ENCODE results near the gene MOB2.
"Not testable (repeated sequence)": the region's sequence is repeated elsewhere in the genome, so short reads cannot be mapped to it uniquely, and the experiment has no call there.

MOB2 gene

DNA sequence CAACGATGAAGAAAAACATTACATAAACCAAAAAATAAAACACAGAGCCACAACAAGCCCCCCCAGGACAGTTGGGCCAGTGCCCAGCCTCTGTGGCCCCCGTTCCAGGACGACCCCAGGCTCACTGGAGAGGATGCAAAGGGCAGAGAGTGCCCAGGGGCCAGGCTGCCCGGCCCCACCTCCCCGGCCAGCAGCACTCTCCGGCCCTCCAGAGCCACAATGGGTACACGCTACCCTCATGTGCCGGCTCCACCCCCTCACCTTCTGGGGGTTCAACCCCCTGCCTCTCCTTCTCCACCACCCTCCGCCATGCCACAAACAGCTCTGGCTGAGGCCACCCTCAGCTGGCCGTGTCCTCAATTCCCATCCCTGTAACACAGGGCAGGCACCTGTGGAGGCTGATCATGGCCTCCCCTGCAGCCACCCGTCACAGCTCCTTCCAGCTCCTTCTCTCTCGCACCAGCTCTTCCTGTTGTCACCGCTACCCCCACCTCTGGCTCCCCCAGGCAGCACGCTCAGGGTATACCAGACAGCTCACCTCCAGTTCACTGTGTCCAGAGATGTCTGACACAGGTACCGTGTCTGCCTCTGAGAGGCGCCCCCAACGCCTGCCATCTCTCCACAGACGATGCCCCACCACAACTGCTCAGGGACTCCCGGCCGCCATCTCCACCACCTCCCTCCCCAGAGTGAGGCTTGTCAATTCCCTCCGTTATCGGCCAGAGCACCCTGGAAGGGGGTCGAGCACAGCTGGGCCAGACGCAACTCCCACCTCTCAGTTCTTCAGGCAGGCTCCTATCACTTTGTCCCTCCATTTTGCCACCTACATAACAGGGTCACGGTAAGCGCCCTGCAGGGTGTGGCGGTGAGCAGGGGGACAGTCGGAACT lies 30.8 kb upstream of the MOB2 start:
- DNase-seq, result no peak

DNA sequence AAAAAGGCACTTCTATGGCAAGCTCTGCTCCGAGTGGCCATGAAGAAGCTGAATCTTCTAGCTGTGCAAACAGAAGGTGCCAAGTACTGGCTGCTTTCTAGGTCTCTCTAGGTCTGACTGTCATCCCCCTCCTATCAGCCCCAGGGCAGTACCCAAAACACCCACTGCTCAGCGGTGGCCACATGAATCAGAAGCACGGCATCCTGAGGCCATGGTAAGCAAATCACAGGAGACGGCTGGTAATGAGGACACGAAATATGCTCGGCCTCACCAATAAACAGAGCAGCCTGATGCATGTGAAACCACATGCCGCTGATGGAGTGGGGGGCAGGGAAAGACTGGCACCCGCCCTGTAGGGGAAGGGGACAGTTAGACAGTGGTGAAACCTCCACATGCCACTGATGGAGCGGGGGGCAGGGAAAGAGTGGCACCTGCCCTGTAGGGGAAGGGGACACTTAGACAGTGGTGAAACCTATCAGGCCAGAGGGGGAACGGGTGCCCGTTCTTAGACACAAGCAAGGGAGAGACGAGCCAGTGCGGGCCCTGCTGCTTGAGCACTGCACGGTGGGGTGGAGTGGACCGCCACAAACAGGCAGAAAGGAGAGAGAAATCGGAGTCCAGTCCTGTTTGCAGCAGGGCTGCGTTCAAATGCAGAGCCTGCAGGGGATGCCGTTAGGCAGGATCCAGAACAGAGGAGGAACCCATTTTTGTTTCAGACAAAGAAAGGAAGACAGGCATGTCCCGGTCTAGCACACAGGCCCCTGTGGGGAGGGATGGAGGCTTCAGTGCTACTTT lies 29.9 kb upstream of the MOB2 start:
- no peak for DNase-seq

DNA sequence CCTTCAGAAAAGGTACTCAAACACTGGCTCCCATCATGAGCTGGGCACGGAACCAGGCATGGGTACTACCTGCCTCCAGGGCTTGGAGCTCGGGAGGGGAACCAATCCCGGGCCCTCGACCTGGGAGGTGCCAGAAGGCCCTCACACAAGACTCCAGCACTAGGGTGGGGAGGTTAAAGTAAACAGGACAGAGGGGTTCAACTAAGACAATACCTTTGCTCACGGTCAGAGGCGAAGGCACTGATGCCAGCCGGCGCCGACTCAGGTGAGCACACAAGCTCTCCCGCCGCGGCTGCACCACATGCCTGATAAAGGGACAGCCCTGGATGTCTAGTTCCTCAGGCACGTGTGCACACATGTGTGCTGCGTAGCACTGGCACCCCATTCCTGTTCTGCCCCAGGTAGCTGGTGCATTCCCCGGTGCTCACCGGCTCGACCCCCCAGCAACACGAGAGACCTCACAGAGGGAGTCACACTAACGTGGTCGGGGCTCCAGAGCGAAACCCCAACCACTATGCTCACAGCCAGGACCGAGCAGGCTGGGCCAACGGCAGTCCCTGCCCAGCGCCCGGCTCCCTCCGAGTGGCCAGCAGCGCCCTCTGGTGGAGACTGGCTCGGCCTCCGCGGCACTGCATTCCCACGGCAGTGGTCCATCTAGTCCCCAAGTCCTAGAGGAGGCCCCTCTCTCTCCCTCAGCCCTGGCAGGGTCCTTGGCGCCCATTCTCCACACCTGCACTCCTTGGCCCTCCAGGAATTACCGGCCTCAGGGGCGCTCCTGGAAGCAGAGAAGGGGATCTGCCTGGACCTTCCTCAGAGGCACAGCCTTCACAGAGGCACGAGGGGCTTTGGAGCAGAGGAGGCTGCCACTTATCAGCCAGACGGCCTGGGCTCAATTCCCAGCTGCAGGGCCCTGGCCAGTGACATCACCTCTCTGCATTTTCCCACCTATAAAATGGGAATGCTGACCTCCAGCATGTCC lies 28.8 kb upstream of the MOB2 start:
- DNase-seq, result no peak

DNA sequence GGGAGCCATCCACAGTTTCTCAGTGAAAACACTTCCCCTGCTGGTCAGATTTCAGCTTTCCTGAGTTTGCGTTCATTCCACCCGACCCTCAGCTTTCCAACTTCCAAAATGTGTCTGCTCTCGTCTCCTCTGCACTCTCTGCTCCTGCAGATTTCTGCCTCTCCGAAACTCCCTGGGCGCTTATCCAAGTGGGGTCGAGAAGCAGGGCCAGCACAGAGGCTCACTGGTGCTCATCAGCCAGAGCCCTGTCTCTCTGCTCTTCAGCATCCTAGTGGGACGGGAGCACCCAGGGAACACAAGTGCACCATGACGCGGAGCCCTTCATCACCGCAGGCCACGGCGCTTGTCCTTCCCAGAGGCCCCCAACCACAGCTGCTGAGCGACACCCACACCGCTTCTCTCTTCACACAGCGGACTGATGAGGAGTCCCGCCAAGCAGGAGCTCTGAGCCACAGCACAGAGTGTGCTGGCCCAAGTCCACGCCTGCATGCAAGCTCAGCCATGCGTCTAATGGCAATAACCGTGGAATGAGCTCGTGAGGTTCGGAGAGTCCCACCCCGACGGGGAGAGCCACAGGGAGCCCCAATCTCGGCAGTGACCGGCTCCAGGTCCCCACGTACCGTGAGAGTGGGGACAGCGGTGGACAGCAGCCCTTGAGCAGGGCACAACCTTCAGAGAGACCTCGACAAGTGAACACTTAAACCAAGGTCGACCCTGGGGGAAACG lies 27.9 kb upstream of the MOB2 start:
- no peak for DNase-seq

DNA sequence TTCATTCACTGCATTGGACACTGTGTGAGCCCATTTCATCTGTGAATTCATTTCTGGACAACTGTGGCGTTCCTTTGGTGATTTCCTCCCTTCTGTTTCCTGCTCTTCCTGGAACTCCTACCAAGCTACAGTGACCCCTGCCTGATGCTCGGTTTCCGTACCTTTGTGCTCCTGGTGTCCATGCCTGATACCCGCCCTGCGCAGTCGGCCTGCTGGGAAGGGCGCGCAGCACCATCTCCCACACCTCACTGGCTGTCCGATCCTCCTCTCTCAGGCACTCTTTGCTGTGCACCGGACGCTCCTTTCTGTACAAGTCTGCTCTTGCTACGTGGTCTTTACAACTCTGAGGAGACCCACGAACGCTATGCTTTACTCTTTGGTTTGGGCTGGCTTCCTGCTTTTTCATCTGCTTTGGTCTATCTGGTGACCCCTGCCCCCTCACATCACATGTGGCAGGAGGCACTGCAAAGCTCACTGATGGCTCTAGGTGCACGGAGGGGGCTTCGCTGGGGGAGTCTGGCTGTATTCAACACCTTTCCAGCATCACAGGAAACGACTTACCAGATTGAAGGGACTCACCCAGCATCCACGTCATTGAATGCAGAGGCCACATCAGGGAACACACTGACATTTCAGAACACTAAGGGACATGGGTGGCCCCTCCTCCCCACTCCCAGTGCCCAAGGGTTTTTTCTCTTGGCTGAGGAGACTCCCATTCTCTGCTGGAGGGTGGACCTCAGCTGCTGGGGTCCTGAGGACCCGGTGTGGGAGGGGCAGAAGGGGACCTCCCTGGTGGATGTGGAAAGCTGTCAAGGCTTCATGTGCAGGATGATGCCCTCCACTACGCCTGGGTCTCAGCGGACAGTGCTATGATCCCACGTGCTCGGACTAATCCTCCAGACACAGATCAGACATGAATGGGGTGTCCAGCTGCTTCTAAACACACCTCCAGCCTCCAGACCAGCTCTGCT lies 27.0 kb upstream of the MOB2 start:
- no peak for DNase-seq

DNA sequence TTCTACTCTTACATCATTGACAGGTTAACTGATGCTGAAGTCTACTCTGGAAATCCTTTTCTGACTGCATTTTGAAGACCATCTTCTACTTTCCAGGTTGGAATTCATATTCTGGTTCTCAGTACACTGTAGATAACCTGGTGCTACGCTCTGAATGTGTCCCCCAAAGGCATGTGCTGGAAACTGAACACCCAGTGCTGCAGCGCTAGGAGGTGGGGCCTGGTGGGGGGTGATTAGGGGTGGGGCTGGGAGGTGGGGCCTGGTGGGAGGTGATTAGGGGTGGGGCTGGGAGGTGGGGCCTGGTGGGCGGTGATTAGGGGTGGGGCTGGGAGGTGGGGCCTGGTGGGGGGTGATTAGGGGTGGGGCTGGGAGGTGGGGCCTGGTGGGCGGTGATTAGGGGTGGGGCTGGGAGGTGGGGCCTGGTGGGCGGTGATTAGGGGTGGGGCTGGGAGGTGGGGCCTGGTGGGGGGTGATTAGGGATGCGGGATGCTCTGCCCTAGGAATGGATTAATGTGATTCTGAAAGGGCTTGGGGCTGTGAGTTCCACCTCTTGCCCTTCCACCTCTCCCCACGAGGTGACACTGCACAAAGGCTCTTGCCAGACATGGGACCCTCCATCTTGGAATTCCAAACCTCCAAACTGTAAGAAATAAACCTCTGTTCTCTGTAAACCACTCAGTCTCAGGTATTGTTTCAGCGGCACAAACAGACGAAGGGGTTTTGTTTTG lies 26.1 kb upstream of the MOB2 start:
- DNase-seq, result not testable (repeated sequence)

DNA sequence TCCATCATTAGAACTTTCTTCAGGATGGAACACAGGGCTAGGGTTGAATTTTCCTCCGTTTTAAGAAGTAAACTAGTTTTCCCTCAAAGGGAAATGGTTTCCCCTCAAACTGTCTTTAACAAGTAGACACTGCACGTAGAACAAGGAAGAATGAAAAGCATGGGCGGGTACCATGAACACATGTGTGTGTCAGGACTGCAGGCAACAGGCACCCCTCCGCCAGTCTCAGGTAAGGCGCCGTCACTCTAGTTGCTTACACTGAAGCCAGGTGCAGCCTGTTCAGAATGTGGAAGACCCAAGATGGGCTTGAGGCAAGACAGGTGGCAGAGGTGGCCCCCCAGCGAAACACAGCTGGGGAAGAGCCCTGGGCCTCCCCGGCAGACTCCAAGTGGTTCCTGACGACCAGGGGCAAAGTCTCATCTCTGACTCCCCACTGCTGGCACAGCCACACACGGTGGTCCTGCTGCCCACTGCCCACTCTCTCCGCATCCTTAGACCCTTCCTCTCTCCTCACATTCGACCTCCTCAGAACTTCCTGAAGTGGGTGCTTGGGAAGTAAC lies 25.4 kb upstream of the MOB2 start:
- no peak for DNase-seq

DNA sequence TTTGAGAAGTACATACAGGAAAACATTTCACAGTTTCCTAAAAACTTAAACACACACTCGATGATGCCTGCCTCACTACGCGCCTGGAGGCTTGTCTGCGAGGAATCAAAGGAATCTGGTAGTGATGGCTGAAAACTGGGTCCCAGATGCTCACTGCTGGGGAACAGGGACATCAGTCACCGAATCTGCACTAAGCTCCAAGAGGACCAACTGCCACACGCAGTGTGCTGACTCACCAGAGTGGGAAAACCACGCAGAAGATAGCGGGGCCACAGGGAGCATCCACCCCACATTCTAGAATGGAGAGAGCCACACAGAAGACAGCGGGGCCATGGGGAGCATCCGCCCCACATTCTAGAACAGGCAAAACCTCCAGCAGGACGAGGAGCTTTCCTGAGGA lies 24.3 kb upstream of the MOB2 start:
- no peak for DNase-seq

DNA sequence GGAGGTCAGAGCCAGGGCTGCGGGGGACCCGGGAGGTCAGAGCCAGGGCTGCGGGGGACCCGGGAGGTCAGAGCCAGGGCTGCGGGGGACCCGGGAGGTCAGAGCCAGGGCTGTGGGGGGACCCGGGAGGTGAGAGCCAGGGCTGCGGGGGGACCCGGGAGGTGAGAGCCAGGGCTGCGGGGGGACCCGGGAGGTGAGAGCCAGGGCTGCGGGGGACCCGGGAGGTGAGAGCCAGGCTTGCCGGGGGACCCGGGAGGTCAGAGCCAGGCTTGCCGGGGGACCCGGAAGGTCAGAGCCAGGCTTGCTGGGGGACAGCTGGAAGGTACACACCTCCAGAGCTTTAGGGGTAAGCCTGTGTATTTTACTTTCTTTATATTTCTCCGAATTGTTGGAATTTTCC lies 23.8 kb upstream of the MOB2 start:
- DNase-seq, result not testable (repeated sequence)

DNA sequence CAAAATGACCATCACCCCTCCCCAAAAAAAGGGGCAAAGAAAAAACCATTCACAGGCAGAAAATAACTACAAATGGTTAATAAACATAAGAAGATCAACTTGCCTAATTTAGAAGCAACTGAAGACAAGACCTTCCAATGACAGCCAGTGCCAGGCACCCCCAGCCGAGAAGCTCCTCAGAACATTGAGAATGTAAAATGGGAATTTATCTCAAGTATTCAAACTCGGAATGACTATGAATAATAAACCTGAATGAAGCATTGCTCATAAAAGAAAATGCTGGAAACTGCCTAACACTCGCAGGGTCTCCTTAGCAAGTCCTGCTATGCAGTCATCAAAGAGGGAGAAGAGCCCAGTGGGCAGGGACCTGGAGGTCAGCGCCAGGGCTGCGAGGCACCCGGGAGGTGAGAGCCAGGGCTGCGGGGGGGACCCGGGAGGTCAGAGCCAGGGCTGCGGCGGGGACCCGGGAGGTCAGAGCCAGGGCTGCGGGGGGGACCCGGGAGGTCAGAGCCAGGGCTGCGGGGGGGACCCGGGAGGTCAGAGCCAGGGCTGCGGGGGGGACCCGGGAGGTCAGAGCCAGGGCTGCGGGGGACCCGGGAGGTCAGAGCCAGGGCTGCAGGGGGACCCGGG lies 23.2 kb upstream of the MOB2 start:
- no peak for DNase-seq

DNA sequence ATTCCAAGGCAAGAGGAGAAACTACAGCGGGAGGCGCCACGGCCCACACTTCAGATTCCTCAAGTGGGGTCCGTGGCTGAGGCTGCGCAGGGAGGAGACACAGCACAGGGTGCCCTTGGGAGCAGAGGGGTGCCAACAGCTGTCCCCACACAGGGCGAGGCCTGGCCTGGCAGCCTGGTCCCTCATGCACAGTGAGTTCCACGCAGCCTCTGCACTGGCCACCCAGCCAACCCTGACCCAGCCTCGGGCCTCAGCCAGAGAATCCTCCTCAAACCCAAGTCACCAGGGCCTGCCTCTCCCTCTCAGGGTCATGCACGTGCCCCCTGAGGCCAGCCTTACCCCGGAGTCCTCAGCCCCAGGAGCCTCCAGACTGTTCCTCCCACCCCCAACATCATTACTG lies 22.4 kb upstream of the MOB2 start:
- no peak for DNase-seq

DNA sequence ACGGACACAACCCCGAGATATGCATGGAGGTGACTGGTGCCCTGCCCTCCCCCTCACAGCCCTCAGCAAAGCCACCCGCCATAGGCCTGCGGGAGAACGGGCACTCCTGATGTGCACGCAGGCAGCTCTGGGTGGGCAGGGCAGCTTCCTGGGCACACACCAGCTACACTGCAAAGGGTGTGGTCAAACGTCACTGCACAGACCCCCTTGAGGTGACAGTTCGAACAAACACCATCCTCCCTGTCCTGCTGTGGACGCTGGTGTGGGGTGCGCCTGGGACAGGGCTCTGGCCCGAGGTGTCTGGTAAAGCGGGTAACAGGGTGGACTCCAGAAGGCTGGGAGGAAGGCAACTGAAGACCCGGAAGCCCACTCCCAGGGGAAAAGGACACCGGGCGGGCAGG lies 21.9 kb upstream of the MOB2 start:
- DNase-seq, result no peak

DNA sequence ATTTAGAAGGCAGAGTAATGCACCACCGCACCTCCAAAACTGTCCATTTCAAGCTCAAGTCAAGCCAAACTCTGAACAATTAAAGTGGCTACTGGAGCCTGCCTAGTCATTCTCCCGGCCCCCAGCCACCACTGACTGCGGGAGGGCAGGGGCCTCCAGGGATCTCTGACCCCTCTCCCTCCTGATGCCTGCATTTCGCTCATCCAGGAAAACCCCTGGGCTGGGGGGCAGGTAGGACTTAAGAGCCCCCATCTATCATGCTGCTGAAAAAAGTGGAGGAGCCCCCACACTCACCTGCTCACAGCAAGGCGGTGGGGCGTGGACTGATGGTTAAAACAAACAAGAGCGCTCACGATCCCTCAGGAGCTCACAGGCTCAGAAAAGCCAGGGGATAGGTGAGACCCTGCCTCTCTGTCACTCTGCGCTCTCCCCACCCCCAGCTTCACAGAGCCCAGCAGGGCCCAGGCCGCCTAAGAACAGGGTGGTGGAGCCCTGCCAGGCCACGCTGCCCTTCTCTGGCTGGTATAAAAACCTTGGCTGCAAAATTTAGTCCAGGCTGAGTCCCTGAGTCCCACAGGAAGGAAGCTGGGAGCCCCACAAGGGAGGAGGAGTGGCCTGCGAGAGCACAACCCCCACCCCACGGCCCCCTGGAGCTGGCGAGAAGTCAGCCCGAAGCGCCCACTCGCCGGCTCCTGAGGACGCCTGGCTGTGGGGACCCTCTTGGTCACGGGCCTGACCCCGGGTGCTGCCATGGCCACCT lies 21.0 kb upstream of the MOB2 start:
- no peak for DNase-seq

DNA sequence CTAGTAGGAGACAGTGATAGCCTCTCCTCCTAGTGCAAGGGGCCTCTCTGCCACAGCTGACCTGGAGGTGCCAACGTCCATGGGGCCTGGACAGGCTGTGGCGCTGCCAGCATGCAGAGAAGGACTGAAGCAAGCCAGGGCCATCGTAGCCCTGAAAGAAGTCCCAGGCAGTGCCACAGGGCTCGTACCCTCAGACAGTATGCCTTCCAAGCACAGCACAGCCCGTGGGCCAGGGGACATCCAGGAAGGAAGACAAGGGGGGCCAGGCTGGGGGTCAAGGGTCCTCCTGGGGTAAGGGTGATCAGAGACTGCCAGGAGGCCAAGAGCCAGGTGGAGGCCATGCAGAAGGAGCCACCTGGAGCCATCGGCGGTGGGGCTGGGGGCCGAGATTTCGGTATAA lies 20.4 kb upstream of the MOB2 start:
- no peak for DNase-seq

DNA sequence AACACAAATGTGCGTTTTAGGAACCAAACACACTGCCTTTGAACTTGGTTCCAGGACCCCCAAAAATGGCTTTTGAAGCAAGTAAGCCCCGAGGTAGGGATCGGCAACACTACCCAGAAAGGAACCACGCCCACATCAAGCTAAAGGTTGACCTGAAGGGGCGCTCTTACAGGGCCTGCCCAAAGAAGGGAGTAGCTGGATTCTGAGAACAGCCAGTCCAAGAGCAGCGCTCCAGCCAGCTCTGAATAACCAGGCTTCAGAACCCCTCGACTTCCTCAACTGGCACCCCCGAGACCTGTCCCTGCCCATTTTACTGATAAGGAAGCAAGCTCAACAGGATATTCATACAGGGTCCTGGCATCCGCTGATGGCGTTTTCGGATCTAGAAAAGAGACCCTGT lies 18.9 kb upstream of the MOB2 start:
- DNase-seq, result no peak

DNA sequence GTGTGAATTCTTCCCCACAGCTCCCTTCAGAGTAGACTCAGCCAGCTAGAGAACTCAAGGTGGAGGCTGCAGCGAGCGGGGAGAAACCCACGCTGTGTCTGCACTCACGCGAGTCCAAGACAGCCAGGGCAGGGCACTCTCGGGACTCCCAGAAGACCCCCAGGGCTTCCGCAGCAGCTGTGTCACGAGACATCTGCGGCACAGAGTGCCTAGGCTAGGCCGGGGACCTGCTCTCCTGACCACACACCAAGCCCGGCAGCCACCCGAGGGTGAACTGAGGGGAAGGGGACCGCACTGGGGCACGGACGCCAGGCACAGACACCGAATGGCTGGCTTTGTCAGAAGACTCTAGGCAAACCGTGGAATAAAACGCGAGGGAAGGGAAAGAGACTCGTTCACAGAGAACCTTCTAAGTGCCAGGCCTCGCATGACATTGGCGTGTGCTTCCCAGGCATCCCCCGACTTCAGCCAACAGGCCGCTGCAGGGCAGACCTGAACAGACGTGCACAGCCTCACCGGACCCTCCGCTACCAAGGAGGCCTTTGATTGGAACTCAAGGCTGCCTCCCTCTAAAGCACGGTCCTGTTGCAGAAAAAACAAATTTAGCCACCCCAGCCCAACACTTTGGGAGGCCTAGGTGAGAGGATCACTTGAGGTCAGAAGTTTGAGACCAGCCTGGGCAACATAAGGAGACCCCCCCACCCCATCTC lies 18.2 kb upstream of the MOB2 start:
- DNase-seq, result no peak

DNA sequence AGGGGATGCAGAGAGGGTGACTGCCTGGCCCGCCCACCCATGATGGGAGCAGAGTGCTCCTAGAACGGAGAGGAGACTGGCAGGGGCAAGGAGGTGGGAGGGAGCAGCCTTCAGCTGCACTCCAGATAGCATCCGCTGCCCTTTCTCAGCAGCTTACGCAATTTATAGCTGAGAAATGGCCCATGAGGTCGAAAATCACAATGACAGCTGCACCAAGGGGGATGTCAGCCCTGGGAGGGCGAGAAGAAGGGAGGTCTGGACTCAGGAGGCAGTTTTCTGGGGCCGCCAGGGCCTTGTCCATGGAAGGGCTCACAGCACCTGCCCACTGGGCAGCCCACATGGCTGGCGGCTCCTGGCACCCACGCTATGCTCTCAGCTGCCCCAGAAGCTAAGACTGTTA lies 17.6 kb upstream of the MOB2 start:
- no peak for DNase-seq

DNA sequence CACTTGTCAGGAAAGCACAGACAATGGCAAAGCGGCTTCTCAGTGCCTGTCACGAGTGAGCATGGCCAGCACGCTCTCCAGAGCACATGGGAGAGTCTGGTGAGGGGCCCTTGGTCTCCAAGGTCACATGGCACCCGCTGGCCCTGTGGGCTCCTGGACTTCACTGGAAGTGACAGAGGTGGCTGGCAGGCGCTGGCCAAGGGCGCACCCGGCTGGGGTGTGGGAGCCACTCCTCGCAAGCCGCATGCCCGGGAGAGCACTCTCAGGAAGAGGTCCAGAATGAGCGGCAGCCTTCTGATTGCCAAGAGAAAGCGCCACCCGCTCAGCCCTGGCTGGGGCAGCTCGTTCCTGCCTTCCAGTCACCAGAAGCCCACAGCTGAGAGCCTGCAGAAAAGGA lies 17.1 kb upstream of the MOB2 start:
- DNase-seq, result no peak

Data from DMS 273 treated with DMSO at 0.1 percent for 48 hours (cell line).